H9 (cell line): ENCODE data around the gene EPS15. TPM values are rescaled to one million over a fixed set of nuclear protein-coding genes. Genes with fewer than 3 reads are reported as not detected.

Source experiments
- DNase-seq: peaks from one replicate; pipeline ENCODE4 v3.0.0-alpha.2; 2017
- H2AFZ ChIP-seq: one replicate; pipeline ENCODE4 v1.6.1; 2013; ENCODE audit warnings: mild to moderate bottlenecking, low read length, control low read depth, moderate library complexity
- H2AK5ac ChIP-seq: 2 replicates; pipeline ENCODE4 v1.6.1; 2013; ENCODE audit warnings: low read length, control low read depth, mixed read lengths; ENCODE audit not compliant: insufficient read length
- H2BK120ac ChIP-seq: one replicate; pipeline ENCODE4 v1.6.1; 2013; ENCODE audit warnings: low read depth, mild to moderate bottlenecking, low read length, control low read depth, inconsistent platforms; ENCODE audit not compliant: poor library complexity, severe bottlenecking
- H2BK12ac ChIP-seq: 2 replicates; pipeline ENCODE4 v1.6.1; 2013; ENCODE audit warnings: low read length, control low read depth, mixed read lengths, low read depth; ENCODE audit not compliant: insufficient read length
- H2BK15ac ChIP-seq: 2 replicates; pipeline ENCODE4 v1.6.1; 2013; ENCODE audit warnings: low read depth, low read length, control low read depth
- H2BK20ac ChIP-seq: one replicate; pipeline ENCODE4 v1.6.1; 2013; ENCODE audit warnings: low read depth, mild to moderate bottlenecking, low read length, control low read depth, inconsistent platforms; ENCODE audit not compliant: poor library complexity, severe bottlenecking
- H2BK5ac ChIP-seq: 2 replicates; pipeline ENCODE4 v1.6.1; 2013; ENCODE audit warnings: low read length, control low read depth, mixed read lengths; ENCODE audit not compliant: insufficient read length
- H3K14ac ChIP-seq: 2 replicates; pipeline ENCODE4 v1.6.1; 2013; ENCODE audit warnings: low read length, control low read depth; ENCODE audit not compliant: insufficient read depth
- H3K18ac ChIP-seq: 2 replicates; pipeline ENCODE4 v1.6.1; 2013; ENCODE audit warnings: low read depth, mild to moderate bottlenecking, mixed read lengths, low read length, control low read depth; ENCODE audit not compliant: insufficient read length
- H3K23ac ChIP-seq: 2 replicates; pipeline ENCODE4 v1.6.1; 2013; ENCODE audit warnings: low read length, control low read depth, mixed read lengths, low read depth; ENCODE audit not compliant: insufficient read length
- H3K23me2 ChIP-seq: 2 replicates; pipeline ENCODE4 v1.6.1; 2013; ENCODE audit warnings: low read depth, mild to moderate bottlenecking, mixed read lengths, low read length, control low read depth; ENCODE audit not compliant: insufficient read length, poor library complexity, severe bottlenecking
- H3K27ac ChIP-seq: 2 replicates; pipeline ENCODE4 v1.5.1; 2013; ENCODE audit warnings: low read length, control low read depth, mixed read lengths, low read depth; ENCODE audit not compliant: insufficient read length
- H3K27me3 ChIP-seq: 2 replicates; pipeline ENCODE4 v1.6.1; 2013; ENCODE audit warnings: low read length, control low read depth, inconsistent platforms; ENCODE audit not compliant: insufficient read depth
- H3K4ac ChIP-seq: 2 replicates; pipeline ENCODE4 v1.6.1; 2013; ENCODE audit warnings: low read depth, mild to moderate bottlenecking, control low read depth, inconsistent platforms, low read length, moderate library complexity
- H3K4me1 ChIP-seq: 2 replicates; pipeline ENCODE4 v1.6.1; 2013; ENCODE audit warnings: low read length, control low read depth, inconsistent platforms; ENCODE audit not compliant: insufficient read depth
- H3K4me2 ChIP-seq: 2 replicates; pipeline ENCODE4 v1.6.1; 2013; ENCODE audit warnings: low read length, control low read depth, mixed read lengths; ENCODE audit not compliant: insufficient read length, insufficient read depth
- H3K56ac ChIP-seq: 2 replicates; pipeline ENCODE4 v1.6.1; 2013; ENCODE audit warnings: low read depth, mild to moderate bottlenecking, mixed read lengths, low read length, control low read depth; ENCODE audit not compliant: insufficient read length
- H3K79me1 ChIP-seq: 2 replicates; pipeline ENCODE4 v1.6.1; 2013; ENCODE audit warnings: low read depth, mild to moderate bottlenecking, moderate library complexity, low read length, control low read depth, inconsistent platforms; ENCODE audit not compliant: insufficient read depth, poor library complexity, severe bottlenecking
- H3K79me2 ChIP-seq: 2 replicates; pipeline ENCODE4 v1.6.1; 2013; ENCODE audit warnings: low read length, control low read depth, inconsistent platforms; ENCODE audit not compliant: insufficient read depth
- H3K9ac ChIP-seq: 2 replicates; pipeline ENCODE4 v1.6.1; 2013; ENCODE audit warnings: low read length, control low read depth, mixed read lengths; ENCODE audit not compliant: insufficient read length; ENCODE audit errors: extremely low read depth
- H3K9me3 ChIP-seq: one replicate; pipeline ENCODE4 v1.6.1; 2013; ENCODE audit warnings: low read depth, low read length, inconsistent platforms; ENCODE audit not compliant: control insufficient read depth
- H3T11ph ChIP-seq: one replicate; pipeline ENCODE4 v1.6.1; 2013; ENCODE audit warnings: mild to moderate bottlenecking, low read length, control low read depth, inconsistent platforms
- H4K20me1 ChIP-seq: one replicate; pipeline ENCODE4 v1.6.1; 2013; ENCODE audit not compliant: control insufficient read depth, insufficient read length, insufficient read depth
- H4K5ac ChIP-seq: 2 replicates; pipeline ENCODE4 v1.6.1; 2013; ENCODE audit warnings: low read depth, mild to moderate bottlenecking, mixed read lengths, low read length, control low read depth; ENCODE audit not compliant: insufficient read length
- H4K8ac ChIP-seq: replicated peaks from 2 replicates; pipeline ENCODE4 v1.6.1; 2013; ENCODE audit warnings: low read length, control low read depth, mixed read lengths, low read depth; ENCODE audit not compliant: insufficient read length
- H4K91ac ChIP-seq: 2 replicates; pipeline ENCODE4 v1.6.1; 2013; ENCODE audit warnings: low read depth, mild to moderate bottlenecking, moderate library complexity, mixed read lengths, low read length, control low read depth; ENCODE audit not compliant: insufficient read length
- H3K27ac Mint-ChIP-seq, 3 experiments: 2 replicates in 2 of 3; 3 replicates in 1 of 3; pipeline ENCODE4 v1.8.0; 2020 to 2021; ENCODE audit warnings: mixed read lengths in 3 of 3, mild to moderate bottlenecking in 1 of 3, moderate library complexity in 1 of 3
- H3K27me3 Mint-ChIP-seq: 2 replicates; pipeline ENCODE4 v1.8.0; 2021; ENCODE audit warnings: low read depth, mild to moderate bottlenecking, moderate library complexity, mixed read lengths
- H3K36me3 Mint-ChIP-seq, 3 experiments: 2 replicates in 2 of 3; 3 replicates in 1 of 3; pipeline ENCODE4 v1.8.0; 2020 to 2021; ENCODE audit warnings: low read depth in 3 of 3, mixed read lengths in 3 of 3; ENCODE audit not compliant: insufficient read depth in 1 of 3
- H3K4me1 Mint-ChIP-seq, 2 experiments: 2 replicates each; pipeline ENCODE4 v1.8.0; 2020; ENCODE audit warnings: mixed read lengths in 2 of 2
- H3K4me3 Mint-ChIP-seq, 2 experiments: 2 replicates in 1 of 2; 3 replicates in 1 of 2; pipeline ENCODE4 v1.8.0; 2020 to 2021; ENCODE audit warnings: mild to moderate bottlenecking in 2 of 2, mixed read lengths in 2 of 2, moderate library complexity in 1 of 2
- H3K9me3 Mint-ChIP-seq, 2 experiments: 2 replicates in 1 of 2; 3 replicates in 1 of 2; pipeline ENCODE4 v1.8.0; 2020; ENCODE audit warnings: mild to moderate bottlenecking in 2 of 2, mixed read lengths in 2 of 2, moderate library complexity in 1 of 2
- WGBS: extraction: QIAGEN DNeasy Blood & Tissue Kit; methylation state at CpG from one replicate; pipeline ENCODE4 v1.1.7; 2013; ENCODE audit warnings: missing lambda C conversion rate, low lambda C conversion rate, mixed read lengths; ENCODE audit not compliant: insufficient read length; ENCODE audit errors: extremely low coverage; 5-methylcytosine and 5-hydroxymethylcytosine counted together
- total RNA-seq: library from RNA; stranded (reverse); gene quantifications from 2 replicates; pipeline ENCODE4 v1.2.1, GENCODE V29; 2021
- TF ChIP-seq, protein P1 (sequence below): fragments of 200-600 bp; sonication (generic); conservative IDR thresholded peaks from 3 replicates; pipeline ENCODE4 v1.8.0; 2021; ENCODE audit warnings: antibody characterized with exemption, mild to moderate bottlenecking

EPS15 gene
- total RNA-seq, 1 experiment from 2014 or later = 44.1 TPM

DNA sequence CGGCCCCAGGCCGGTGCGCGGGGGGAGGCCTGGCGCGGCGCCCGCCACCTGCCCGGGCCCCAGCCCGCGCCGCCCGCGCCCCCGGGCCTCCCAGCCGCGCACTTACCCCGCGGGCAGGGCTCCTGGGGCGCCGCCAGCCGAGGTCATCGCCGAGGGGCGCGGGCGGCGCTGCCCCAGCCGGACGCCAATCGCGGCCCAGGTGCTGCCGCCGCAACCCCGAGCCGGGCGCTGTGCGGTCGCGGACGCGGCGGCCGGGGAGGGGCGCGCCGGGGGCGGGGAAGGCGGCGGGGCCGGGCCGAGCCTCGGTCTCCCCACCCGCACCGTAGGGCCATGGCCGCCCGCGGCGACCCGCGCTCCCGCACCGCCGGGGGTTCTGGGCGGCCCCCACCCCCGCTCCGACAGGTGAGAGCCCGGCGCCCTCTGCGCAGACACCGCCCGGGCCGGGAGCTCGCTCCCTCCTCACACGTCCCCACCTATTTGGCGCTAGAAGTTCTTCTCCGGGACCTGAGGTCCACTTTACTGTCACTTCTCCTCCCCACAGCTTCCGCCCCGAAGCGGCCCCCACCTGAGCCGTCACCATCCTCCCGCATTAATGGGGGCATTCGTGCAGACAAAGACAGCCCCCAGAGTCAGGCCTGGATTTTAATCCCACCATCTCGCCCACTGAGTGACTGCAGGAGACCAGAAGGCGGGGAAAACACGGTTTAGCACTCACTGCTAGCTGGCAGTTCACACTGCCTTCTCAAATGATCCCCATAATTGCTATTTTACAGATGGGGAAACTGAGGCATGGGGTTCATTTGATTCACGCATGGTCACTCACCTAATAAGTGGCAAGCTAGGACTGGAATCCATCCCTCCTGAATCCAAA, 188.5 kb downstream of the EPS15 start, which contains the start of gene TTC39A:
TTC39A (minus strand) TSS at position 232 of the 871 bp plus-strand sequence; CDS start at position 147, 85 bp downstream.
- Histone ChIP-seq H3K18ac (no peak within 1 kb of the TSS), H3K79me1 (no peaks in the 10 kb centered on the region), H2BK12ac (no peak within 1 kb of the TSS), H3K4me1 (peaks cover 3% of the 10 kb centered on the region; the same call in 1 of the 2 replicates), H3K56ac (no peak within 1 kb of the TSS), H3K23ac (no peak within 1 kb of the TSS), H4K91ac (no peak within 1 kb of the TSS), H2BK20ac (no peak within 1 kb of the TSS), H4K20me1 (no peaks in the 10 kb centered on the region), H2BK5ac (no peak within 1 kb of the TSS), H3K4ac (no peak within 1 kb of the TSS), H2BK15ac (no peak within 1 kb of the TSS), H3T11ph (no peak within 1 kb of the TSS), H3K23me2 (peaks cover 6% of the 10 kb centered on the region), H3K9ac (no peak within 1 kb of the TSS), H4K5ac (no peak within 1 kb of the TSS), H3K79me2 (no peaks in the 10 kb centered on the region), H3K27ac (no peak within 1 kb of the TSS), H3K4me2 (peak within 1 kb of the TSS; percentile 69), H3K27me3 (no peaks in the 10 kb centered on the region; the same call in 1 of the 2 replicates), H2BK120ac (no peak within 1 kb of the TSS), H3K14ac (peak within 1 kb of the TSS; percentile 68; the same call in 1 of the 2 replicates), H4K8ac (no peak within 1 kb of the TSS), H3K9me3 (no peaks in the 10 kb centered on the region), H2AFZ (no peak within 1 kb of the TSS), H2AK5ac (no peak within 1 kb of the TSS)
- H3K27ac Mint-ChIP-seq = no peak within 1 kb of the TSS; a peak in 1 of 7 replicates
- no peaks in the 10 kb centered on the region for H3K9me3 Mint-ChIP-seq
- H3K4me3 Mint-ChIP-seq = peak within 1 kb of the TSS; percentile 83 to 92
- no peaks in the 10 kb centered on the region for H3K36me3 Mint-ChIP-seq
- TF ChIP-seq, protein P1, sequence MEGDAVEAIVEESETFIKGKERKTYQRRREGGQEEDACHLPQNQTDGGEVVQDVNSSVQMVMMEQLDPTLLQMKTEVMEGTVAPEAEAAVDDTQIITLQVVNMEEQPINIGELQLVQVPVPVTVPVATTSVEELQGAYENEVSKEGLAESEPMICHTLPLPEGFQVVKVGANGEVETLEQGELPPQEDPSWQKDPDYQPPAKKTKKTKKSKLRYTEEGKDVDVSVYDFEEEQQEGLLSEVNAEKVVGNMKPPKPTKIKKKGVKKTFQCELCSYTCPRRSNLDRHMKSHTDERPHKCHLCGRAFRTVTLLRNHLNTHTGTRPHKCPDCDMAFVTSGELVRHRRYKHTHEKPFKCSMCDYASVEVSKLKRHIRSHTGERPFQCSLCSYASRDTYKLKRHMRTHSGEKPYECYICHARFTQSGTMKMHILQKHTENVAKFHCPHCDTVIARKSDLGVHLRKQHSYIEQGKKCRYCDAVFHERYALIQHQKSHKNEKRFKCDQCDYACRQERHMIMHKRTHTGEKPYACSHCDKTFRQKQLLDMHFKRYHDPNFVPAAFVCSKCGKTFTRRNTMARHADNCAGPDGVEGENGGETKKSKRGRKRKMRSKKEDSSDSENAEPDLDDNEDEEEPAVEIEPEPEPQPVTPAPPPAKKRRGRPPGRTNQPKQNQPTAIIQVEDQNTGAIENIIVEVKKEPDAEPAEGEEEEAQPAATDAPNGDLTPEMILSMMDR = no peak
- H3K27me3 Mint-ChIP-seq = peaks cover 23% of the 10 kb centered on the region
- peaks cover 23 to 34% of the 10 kb centered on the region in 2 experiments for H3K4me1 Mint-ChIP-seq
- WGBS = no CpG with 5 or more reads among the region's 87 CpGs
- DNase-seq = no peak
